PC-9 (cell line): ENCODE data around the gene GGNBP2.
"Not testable (repeated sequence)": the region's sequence is repeated elsewhere in the genome, so short reads cannot be mapped to it uniquely, and the experiment has no call there.

Source experiments
- EZH2 ChIP-seq: fragments of 200-600 bp; sonication (generic); IDR thresholded peaks from 2 replicates; pipeline ENCODE4 v1.8.0; 2017; ENCODE audit warnings: antibody characterized with exemption, low read depth
- TF ChIP-seq, protein P1 (sequence below): fragments of 200-600 bp; sonication (generic); conservative IDR thresholded peaks from 2 replicates; pipeline ENCODE4 v1.6.1; 2017; ENCODE audit warnings: mixed run types, antibody characterized with exemption, mild to moderate bottlenecking, moderate library complexity

DNA sequence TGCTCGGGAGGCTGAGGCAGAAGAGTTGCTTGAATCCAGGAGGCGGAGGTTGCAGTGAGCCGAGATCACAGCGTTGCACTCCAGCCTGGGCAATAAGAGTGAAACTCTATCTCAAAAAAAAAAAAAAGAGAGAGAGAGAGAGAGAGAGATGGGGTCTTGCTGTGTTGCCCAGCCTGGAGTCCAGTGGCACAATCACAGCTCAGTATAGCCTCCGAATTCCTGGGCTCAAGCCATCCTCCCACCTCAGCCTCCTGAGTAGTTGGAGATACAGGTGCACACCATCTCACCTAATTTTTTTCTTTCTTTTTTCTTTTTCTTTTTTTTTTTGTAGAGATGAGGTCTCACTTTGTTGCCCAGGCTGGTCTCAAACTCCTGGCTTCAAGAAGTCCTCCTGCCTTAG lies 60.3 kb downstream of the GGNBP2 start:
- TF ChIP-seq, protein P1, sequence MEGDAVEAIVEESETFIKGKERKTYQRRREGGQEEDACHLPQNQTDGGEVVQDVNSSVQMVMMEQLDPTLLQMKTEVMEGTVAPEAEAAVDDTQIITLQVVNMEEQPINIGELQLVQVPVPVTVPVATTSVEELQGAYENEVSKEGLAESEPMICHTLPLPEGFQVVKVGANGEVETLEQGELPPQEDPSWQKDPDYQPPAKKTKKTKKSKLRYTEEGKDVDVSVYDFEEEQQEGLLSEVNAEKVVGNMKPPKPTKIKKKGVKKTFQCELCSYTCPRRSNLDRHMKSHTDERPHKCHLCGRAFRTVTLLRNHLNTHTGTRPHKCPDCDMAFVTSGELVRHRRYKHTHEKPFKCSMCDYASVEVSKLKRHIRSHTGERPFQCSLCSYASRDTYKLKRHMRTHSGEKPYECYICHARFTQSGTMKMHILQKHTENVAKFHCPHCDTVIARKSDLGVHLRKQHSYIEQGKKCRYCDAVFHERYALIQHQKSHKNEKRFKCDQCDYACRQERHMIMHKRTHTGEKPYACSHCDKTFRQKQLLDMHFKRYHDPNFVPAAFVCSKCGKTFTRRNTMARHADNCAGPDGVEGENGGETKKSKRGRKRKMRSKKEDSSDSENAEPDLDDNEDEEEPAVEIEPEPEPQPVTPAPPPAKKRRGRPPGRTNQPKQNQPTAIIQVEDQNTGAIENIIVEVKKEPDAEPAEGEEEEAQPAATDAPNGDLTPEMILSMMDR, result not testable (repeated sequence)
- TF ChIP-seq EZH2, result not testable (repeated sequence)
